GM21786 (cell line): ENCODE results near the gene PGAP6.
"Not testable (repeated sequence)": the region's sequence is repeated elsewhere in the genome, so short reads cannot be mapped to it uniquely, and the experiment has no call there.

Source experiments
- ATAC-seq: cut with Tn5 transposase; IDR thresholded peaks from one replicate; pipeline ENCODE4 v1.9.1; 2021; ENCODE audit not compliant: unreplicated experiment

Gene PGAP6

GRCh38 chr16:351804-352520, 29.8 kb downstream of the PGAP6 start:
- ATAC-seq, result peak; percentile 13

- ATAC-seq, result no peak
Observed at GRCh38 chr16:350203-350602, 31.6 kb downstream of the PGAP6 start.

GRCh38 chr16:349211-349610, 32.6 kb downstream of the PGAP6 start:
- ATAC-seq, result peak; percentile 39

- ATAC-seq, result not testable (repeated sequence)
Observed at GRCh38 chr16:348495-348894, 33.3 kb downstream of the PGAP6 start.

- no peak for ATAC-seq
Observed at GRCh38 chr16:347203-347602, 34.6 kb downstream of the PGAP6 start.

GRCh38 chr16:346587-346986, 35.2 kb downstream of the PGAP6 start:
- no peak for ATAC-seq

GRCh38 chr16:345772-346171, 36.0 kb downstream of the PGAP6 start:
- no peak for ATAC-seq

- ATAC-seq, result no peak
Observed at GRCh38 chr16:342455-343213, 39.1 kb downstream of the PGAP6 start.

GRCh38 chr16:341974-342336, 39.8 kb downstream of the PGAP6 start:
- not testable (repeated sequence) for ATAC-seq

GRCh38 chr16:341095-341973, 40.4 kb downstream of the PGAP6 start:
- not testable (repeated sequence) for ATAC-seq

- no peak for ATAC-seq
Observed at GRCh38 chr16:340370-341091, 41.2 kb downstream of the PGAP6 start.

GRCh38 chr16:339680-340079, 42.1 kb downstream of the PGAP6 start:
- no peak for ATAC-seq

- ATAC-seq, result no peak
Observed at GRCh38 chr16:337975-338575, 43.7 kb downstream of the PGAP6 start.

GRCh38 chr16:337437-337836, 44.3 kb downstream of the PGAP6 start:
- ATAC-seq, result no peak

- no peak for ATAC-seq
Observed at GRCh38 chr16:336269-336668, 45.5 kb downstream of the PGAP6 start.

GRCh38 chr16:334861-335632, 46.7 kb downstream of the PGAP6 start:
- not testable (repeated sequence) for ATAC-seq

- ATAC-seq, result not testable (repeated sequence)
Observed at GRCh38 chr16:334164-334832, 47.5 kb downstream of the PGAP6 start.

GRCh38 chr16:333406-334094, 48.2 kb downstream of the PGAP6 start:
- no peak for ATAC-seq
